ENCODE measurements around the gene CENPP. TPM values are rescaled to one million over a fixed set of nuclear protein-coding genes. Genes with fewer than 3 reads are reported as not detected.

Gene CENPP
- total RNA-seq, 1 donor from 2014 or later = 4.5 TPM

- no peak overlapping the region for H3K27ac Mint-ChIP-seq (ENCODE audit: unreplicated experiment)
- H3K27me3 Mint-ChIP-seq (ENCODE audit: unreplicated experiment) = peaks cover 1% of the 10 kb centered on the region
- peaks cover 2% of the 10 kb centered on the region for H3K4me1 Mint-ChIP-seq (ENCODE audit: unreplicated experiment)
Observed at GRCh38 chr9:92634712-92635605, 309.2 kb downstream of the CENPP start.

GRCh38 chr9:92635760-92636159 lies 310.0 kb downstream of the CENPP start:
- H3K36me3 Mint-ChIP-seq (ENCODE audit: low read depth, unreplicated experiment) = peaks cover 37% of the 10 kb centered on the region
- DNase-seq (ENCODE audit: low spot score) = no peak
- peaks cover 1% of the 10 kb centered on the region for H3K27me3 Mint-ChIP-seq (ENCODE audit: unreplicated experiment)
- no peaks in the 10 kb centered on the region for H3K9me3 Mint-ChIP-seq (ENCODE audit: unreplicated experiment)
- no peak overlapping the region for H3K27ac Mint-ChIP-seq (ENCODE audit: unreplicated experiment)
- peaks cover 2% of the 10 kb centered on the region for H3K4me1 Mint-ChIP-seq (ENCODE audit: unreplicated experiment)
- H3K4me3 Mint-ChIP-seq (ENCODE audit: unreplicated experiment) = peak overlapping the region; percentile 42
- TF ChIP-seq CTCF (IDR thresholded peaks at IDR 0.05; ENCODE audit: unreplicated experiment) = no peak

More at GRCh38 chr9:92634712-92635605, 309.2 kb downstream of the CENPP start:
- TF ChIP-seq CTCF (IDR thresholded peaks at IDR 0.05; ENCODE audit: unreplicated experiment) = peak; percentile 84
- Mint-ChIP-seq H3K36me3 (ENCODE audit: low read depth, unreplicated experiment) (peaks cover 39% of the 10 kb centered on the region), H3K9me3 (ENCODE audit: unreplicated experiment) (no peaks in the 10 kb centered on the region), H3K4me3 (ENCODE audit: unreplicated experiment) (peak overlapping the region; percentile 67)
- peak; percentile 89 for DNase-seq (ENCODE audit: low spot score)

- H3K9me3 Mint-ChIP-seq (ENCODE audit: unreplicated experiment) = no peaks in the 10 kb centered on the region
- TF ChIP-seq CTCF (IDR thresholded peaks at IDR 0.05; ENCODE audit: unreplicated experiment) = no peak
- no peak overlapping the region for H3K4me3 Mint-ChIP-seq (ENCODE audit: unreplicated experiment)
- H3K27ac Mint-ChIP-seq (ENCODE audit: unreplicated experiment) = no peak overlapping the region
- DNase-seq (ENCODE audit: low spot score) = no peak
- peaks cover 39% of the 10 kb centered on the region for H3K36me3 Mint-ChIP-seq (ENCODE audit: low read depth, unreplicated experiment)
- H3K4me1 Mint-ChIP-seq (ENCODE audit: unreplicated experiment) = peaks cover 2% of the 10 kb centered on the region
- H3K27me3 Mint-ChIP-seq (ENCODE audit: unreplicated experiment) = peaks cover 3% of the 10 kb centered on the region
Observed at GRCh38 chr9:92636627-92637026, 310.9 kb downstream of the CENPP start.

GRCh38 chr9:92637326-92637725 lies 311.6 kb downstream of the CENPP start:
- Mint-ChIP-seq H3K4me3 (ENCODE audit: unreplicated experiment) (no peak overlapping the region), H3K36me3 (ENCODE audit: low read depth, unreplicated experiment) (peaks cover 38% of the 10 kb centered on the region), H3K27ac (ENCODE audit: unreplicated experiment) (no peak overlapping the region), H3K9me3 (ENCODE audit: unreplicated experiment) (no peaks in the 10 kb centered on the region), H3K27me3 (ENCODE audit: unreplicated experiment) (peaks cover 4% of the 10 kb centered on the region), H3K4me1 (ENCODE audit: unreplicated experiment) (peaks cover 2% of the 10 kb centered on the region)
- no peak for TF ChIP-seq CTCF (IDR thresholded peaks at IDR 0.05; ENCODE audit: unreplicated experiment)
- no peak for DNase-seq (ENCODE audit: low spot score)

Data from endothelial cell (in vitro differentiated cells).